Measurements from ENCODE around the gene CENPC. TPM values are rescaled to one million over a fixed set of nuclear protein-coding genes. Genes with fewer than 3 reads are reported as not detected.

CENPC gene
- total RNA-seq, 4 donors from 2014 or later, result 31.9 to 66.7 (median 42.3) TPM

GRCh38 chr4:67466751-67467150 lies 78.6 kb downstream of the CENPC start:
- Histone ChIP-seq H3K4me1 (no peaks in the 10 kb centered on the region), H3K9me3 (no peaks in the 10 kb centered on the region), H3K36me3 (peaks cover 0 to 57% (median under 1%) of the 10 kb centered on the region in 3 donors), H3K27me3 (no peaks in the 10 kb centered on the region), H3K27ac (no peak overlapping the region), H3K4me3 (no peak overlapping the region)
- TF ChIP-seq CTCF (IDR thresholded peaks at IDR 0.05) (no peak), EP300 (IDR thresholded peaks at IDR 0.05) (no peak), POLR2A (IDR thresholded peaks at IDR 0.05) (no peak)
- 93 to 96% methylated on average over 3 of the region's 3 CpGs for WGBS, 2 donors
- DNase-seq (ENCODE audit: low spot score in 2 of 2), result no peak

GRCh38 chr4:67465763-67466052 lies 79.6 kb downstream of the CENPC start:
- 72 to 84% methylated on average over 4 of the region's 4 CpGs for WGBS, 2 donors
- Histone ChIP-seq H3K27ac (no peak overlapping the region), H3K27me3 (no peaks in the 10 kb centered on the region), H3K4me3 (no peak overlapping the region), H3K9me3 (no peaks in the 10 kb centered on the region), H3K36me3 (peaks cover 0 to 46% (median 0%) of the 10 kb centered on the region in 3 donors), H3K4me1 (no peaks in the 10 kb centered on the region)
- TF ChIP-seq CTCF (IDR thresholded peaks at IDR 0.05) (no peak), EP300 (IDR thresholded peaks at IDR 0.05) (no peak), POLR2A (IDR thresholded peaks at IDR 0.05) (no peak)
- DNase-seq (ENCODE audit: low spot score in 2 of 2), result no peak

GRCh38 chr4:67465032-67465762 lies 80.1 kb downstream of the CENPC start:
- no peak for DNase-seq (ENCODE audit: low spot score in 2 of 2)

GRCh38 chr4:67460574-67460973 lies 84.7 kb downstream of the CENPC start:
- Histone ChIP-seq H3K27me3 (no peaks in the 10 kb centered on the region), H3K36me3 (peaks cover 0 to 37% (median 0%) of the 10 kb centered on the region in 3 donors), H3K9me3 (peaks cover 0 to 6% (median 0%) of the 10 kb centered on the region in 4 donors), H3K4me3 (no peak overlapping the region), H3K4me1 (no peaks in the 10 kb centered on the region), H3K27ac (no peak overlapping the region)
- DNase-seq (ENCODE audit: low spot score in 2 of 2), result no peak
- TF ChIP-seq POLR2A (IDR thresholded peaks at IDR 0.05), result no peak
- TF ChIP-seq EP300 (IDR thresholded peaks at IDR 0.05), result no peak
- TF ChIP-seq CTCF (IDR thresholded peaks at IDR 0.05), result no peak
- WGBS, 2 donors, result 70 to 71% methylated on average over 2 of the region's 2 CpGs

More at GRCh38 chr4:67465032-67465762, 80.1 kb downstream of the CENPC start:
- no peaks in the 10 kb centered on the region for H3K27me3 ChIP-seq
- WGBS, 2 donors, result 84 to 96% methylated on average over 7 of the region's 7 CpGs
- H3K9me3 ChIP-seq, result no peaks in the 10 kb centered on the region
- TF ChIP-seq POLR2A (IDR thresholded peaks at IDR 0.05) (no peak), EP300 (IDR thresholded peaks at IDR 0.05) (no peak), CTCF (IDR thresholded peaks at IDR 0.05) (no peak)
- H3K27ac ChIP-seq, result no peak overlapping the region
- no peak overlapping the region for H3K4me3 ChIP-seq
- no peaks in the 10 kb centered on the region for H3K4me1 ChIP-seq
- H3K36me3 ChIP-seq, result peaks cover 0 to 44% (median 0%) of the 10 kb centered on the region in 3 donors

- no peaks in the 10 kb centered on the region for H3K27me3 ChIP-seq
- H3K4me3 ChIP-seq, result no peak overlapping the region
- TF ChIP-seq EP300 (IDR thresholded peaks at IDR 0.05), result no peak
- no peak for TF ChIP-seq POLR2A (IDR thresholded peaks at IDR 0.05)
- TF ChIP-seq CTCF (IDR thresholded peaks at IDR 0.05), result no peak
Observed at GRCh38 chr4:67459164-67459563, 86.1 kb downstream of the CENPC start.

More at GRCh38 chr4:67459164-67459563, 86.1 kb downstream of the CENPC start:
- peaks cover 0 to 6% (median 0%) of the 10 kb centered on the region in 4 donors for H3K9me3 ChIP-seq
- no peaks in the 10 kb centered on the region for H3K4me1 ChIP-seq
- DNase-seq (ENCODE audit: low spot score in 2 of 2), result no peak
- no peak overlapping the region for H3K27ac ChIP-seq
- WGBS, 2 donors, result 88 to 91% methylated on average over 3 of the region's 3 CpGs
- H3K36me3 ChIP-seq, result peaks cover 0 to 38% (median 0%) of the 10 kb centered on the region in 3 donors

Data from tibial nerve (tissue), 4 donors.